HepG2 (cell line): ENCODE results near the gene PLEKHH1. TPM values are rescaled to one million over a fixed set of nuclear protein-coding genes. Genes with fewer than 3 reads are reported as not detected.

Experiments
- ATAC-seq: fragments of 200-7000 bp; cut with Tn5 transposase; 3 replicates; pipeline ENCODE4 v1.9.1; 2020; ENCODE audit warnings: mild to moderate bottlenecking, moderate library complexity
- BruUV-seq: library from RNA; stranded (reverse); fragments of 400-500 nt; replicated peaks from 2 replicates; lab custom pipeline; 2021; lab: Mats Ljungman, UMichigan
- CTCF ChIA-PET: fragments of 300-600 bp; formaldehyde crosslinking; extraction: SDS; loops from one replicate; lab custom pipeline; 2021; ENCODE audit warnings: low total read pairs, inconsistent platforms, low intra/inter-chr PET ratio; lab: Yijun Ruan, JAX
- POLR2A ChIA-PET: fragments of 350-600 bp; sonication (Branson Sonifier 250); formaldehyde crosslinking; loops from one replicate; lab custom pipeline; 2020; ENCODE audit warnings: antibody characterized with exemption, inconsistent platforms; lab: Yijun Ruan, JAX
- DNase-seq: peaks from one replicate; pipeline ENCODE4 v3.0.0-alpha.2; 2015; ENCODE audit warnings: low spot score
- FAIRE-seq: peaks from 3 replicates; lab custom pipeline; 2011; peaks lifted over from hg19 to GRCh38; lab: Jason Lieb, UNC
- H2AFZ ChIP-seq: one replicate; pipeline ENCODE4 v1.6.1; 2011; ENCODE audit warnings: low read length, inconsistent platforms
- H3K27ac ChIP-seq: fragments of 300-600 bp; 3 replicates; pipeline ENCODE4 v1.8.0; 2011; ENCODE audit warnings: mixed run types, mild to moderate bottlenecking, mixed read lengths, low read length, inconsistent platforms; ENCODE audit not compliant: insufficient read depth; ENCODE audit errors: extremely low read length
- H3K27me3 ChIP-seq, 2 experiments: fragments of 200-600 bp in 1 of 2; 2 replicates in 1 of 2; 3 replicates in 1 of 2; pipeline versions ENCODE4 v1.6.0 to v1.8.0; 2011; ENCODE audit warnings: low read length in 2 of 2, mild to moderate bottlenecking in 2 of 2, moderate library complexity in 2 of 2, inconsistent platforms in 1 of 2; ENCODE audit not compliant: insufficient read depth in 2 of 2, control insufficient read depth in 1 of 2
- H3K36me3 ChIP-seq, 2 experiments: fragments of 200-600 bp in 1 of 2; replicated peaks in 1 of 2; 2 replicates in 1 of 2; 3 replicates in 1 of 2; pipeline versions ENCODE4 v1.5.1 to v1.8.0; 2011; ENCODE audit warnings: low read length in 2 of 2, inconsistent platforms in 1 of 2; ENCODE audit not compliant: insufficient read depth in 2 of 2, control insufficient read depth in 1 of 2
- H3K4me1 ChIP-seq: 2 replicates; pipeline ENCODE4 v1.5.1; 2012; ENCODE audit warnings: low read length, inconsistent platforms; ENCODE audit not compliant: insufficient read depth
- H3K4me2 ChIP-seq: 2 replicates; pipeline ENCODE4 v1.6.0; 2011; ENCODE audit warnings: low read depth, low read length, inconsistent platforms
- H3K4me3 ChIP-seq, 3 experiments: fragments of 200-600 bp in 1 of 3; sonication (generic), shearing (Covaris generic) in 1 of 3; replicated peaks in 1 of 3; 2 replicates each; pipeline ENCODE4 v1.5.1; 2011 to 2016; ENCODE audit warnings: low read length in 3 of 3, inconsistent platforms in 2 of 3, low read depth in 2 of 3, mild to moderate bottlenecking in 2 of 3, control low read depth in 1 of 3, mixed read lengths in 1 of 3; ENCODE audit not compliant: insufficient read depth in 1 of 3
- H3K79me2 ChIP-seq: one replicate; pipeline ENCODE4 v1.6.1; 2011; ENCODE audit warnings: low read length, inconsistent platforms; ENCODE audit not compliant: insufficient read depth
- H3K9ac ChIP-seq: 2 replicates; pipeline ENCODE4 v1.6.0; 2011; ENCODE audit warnings: mild to moderate bottlenecking, low read depth, low read length, inconsistent platforms; ENCODE audit not compliant: insufficient read depth
- H3K9me3 ChIP-seq: 2 replicates; pipeline ENCODE4 v1.5.1; 2012; ENCODE audit warnings: mild to moderate bottlenecking, low read length
- H4K20me1 ChIP-seq: 2 replicates; pipeline ENCODE4 v1.6.0; 2011; ENCODE audit warnings: inconsistent platforms, mild to moderate bottlenecking, low read length, moderate library complexity; ENCODE audit not compliant: insufficient read depth
- FUBP1 ChIP-seq: sonication (generic); formaldehyde crosslinking; IDR thresholded peaks from 2 replicates; pipeline ENCODE4 v1.5.1; 2020; ENCODE audit warnings: missing genetic modification reagents, mild to moderate bottlenecking, borderline replicate concordance
- HDAC1 ChIP-seq: sonication (generic); formaldehyde crosslinking; IDR thresholded peaks from 2 replicates; pipeline ENCODE4 v1.5.1; 2020; ENCODE audit warnings: mild to moderate bottlenecking, missing genetic modification reagents
- MAFF ChIP-seq: IDR thresholded peaks from 2 replicates; pipeline ENCODE4 v1.6.1; 2011; ENCODE audit warnings: low read depth, low read length, improper control_type of control experiment
- MAFK ChIP-seq, 2 experiments: IDR thresholded peaks in 1 of 2; conservative IDR thresholded peaks in 1 of 2; 2 replicates each; pipeline ENCODE4 v1.6.1; 2011; ENCODE audit warnings: improper control_type of control experiment in 2 of 2, low read length in 2 of 2
- MTERF4 ChIP-seq: sonication (generic); formaldehyde crosslinking; IDR thresholded peaks from 2 replicates; pipeline ENCODE4 v1.8.0; 2023; ENCODE audit warnings: mild to moderate bottlenecking, missing genetic modification reagents
- PCBP1 ChIP-seq: fragments of 200-400 bp; formaldehyde crosslinking; IDR thresholded peaks from 2 replicates; pipeline ENCODE4 v1.6.1; 2017; ENCODE audit warnings: mild to moderate bottlenecking, low read depth, low read length, borderline replicate concordance
- POLR2AphosphoS2 ChIP-seq: IDR thresholded peaks from 2 replicates; pipeline ENCODE4 v1.6.1; 2011; ENCODE audit warnings: low read depth, low read length, improper control_type of control experiment
- PRPF4 ChIP-seq: fragments of 200-400 bp; formaldehyde crosslinking; IDR thresholded peaks from 2 replicates; pipeline ENCODE4 v1.6.1; 2016; ENCODE audit warnings: low read length, low read depth; ENCODE audit not compliant: poor library complexity, severe bottlenecking
- RCOR2 ChIP-seq: IDR thresholded peaks from 2 replicates; pipeline ENCODE4 v1.6.1; 2016; ENCODE audit warnings: missing biosample characterization, missing genetic modification reagents
- RXRB ChIP-seq: IDR thresholded peaks from 2 replicates; pipeline ENCODE4 v1.6.1; 2016; ENCODE audit warnings: borderline replicate concordance, missing genetic modification reagents, missing compliant biosample characterization
- SRSF9 ChIP-seq: fragments of 200-400 bp; formaldehyde crosslinking; IDR thresholded peaks from 2 replicates; pipeline ENCODE4 v1.6.1; 2018; ENCODE audit warnings: borderline replicate concordance, mild to moderate bottlenecking, low read depth, low read length; ENCODE audit not compliant: insufficient read depth, poor library complexity, severe bottlenecking
- TRAFD1 ChIP-seq: sonication (generic); formaldehyde crosslinking; IDR thresholded peaks from 2 replicates; pipeline ENCODE4 v1.5.1; 2020; ENCODE audit warnings: missing genetic modification reagents, mild to moderate bottlenecking, borderline replicate concordance
- ZFP37 ChIP-seq: sonication (generic); formaldehyde crosslinking; IDR thresholded peaks from 2 replicates; pipeline ENCODE4 v1.4.0; 2020; ENCODE audit warnings: missing genetic modification reagents, borderline replicate concordance
- ZNF543 ChIP-seq: sonication (generic); formaldehyde crosslinking; IDR thresholded peaks from 2 replicates; pipeline ENCODE4 v1.4.0; 2020; ENCODE audit warnings: mild to moderate bottlenecking, missing genetic modification reagents
- WGBS: methylation state at CpG from one replicate; pipeline ENCODE4 v1.1.6; 2017; ENCODE audit warnings: low lambda C conversion rate; 5-methylcytosine and 5-hydroxymethylcytosine counted together
- in situ Hi-C: cut with HindIII; loops from 2 replicates; pipeline ENCODE4 v1.10.0; 2017; ENCODE audit warnings: low pct_unique_long_range_greater_than_20kb; ENCODE audit not compliant: extremely low pct_ligation_motif_present
- intact Hi-C: fragments of 100-400 bp; cut with micrococcal nuclease; formaldehyde crosslinking; loops from one replicate; pipeline ENCODE4 v1.10.0; 2022; ENCODE audit not compliant: unreplicated experiment
- polyA plus RNA-seq, 8 experiments: library from polyadenylated mRNA; depleted of rRNA in 3 of 8; stranded (reverse) in 7 of 8; unstranded in 1 of 8; fragments of >200 nt; fragmentation: Illumina TruSeq in 4 of 8; extraction: Trizol in 4 of 8; gene quantifications; 2 replicates each; pipeline versions ENCODE4 v1.2.1 to v1.2.3, GENCODE V29; 2011 to 2016; ENCODE audit warnings: low read depth in 4 of 8, missing spikeins in 1 of 8, mixed read lengths in 1 of 8; ENCODE audit not compliant: insufficient read depth in 1 of 8
- total RNA-seq, 5 experiments: library from RNA; depleted of rRNA; stranded (reverse); fragments of >200 nt; fragmentation: Illumina TruSeq; extraction: Trizol; gene quantifications; 2 replicates each; pipeline ENCODE4 v1.2.3, GENCODE V29; 2016; ENCODE audit warnings: low read depth in 1 of 5

The PLEKHH1 gene
- total and polyA plus RNA-seq, 2 of the 13 experiments (the other 11 are each of a cell fraction or from before 2014, with no cell fraction given), result 8.6 to 15.8 TPM

GRCh38 chr14:67525389-67525788, 7.7 kb upstream of the PLEKHH1 start:
- FAIRE-seq (no peak), DNase-seq (no peak), ATAC-seq (no peak)
- POLR2A ChIA-PET, result no interaction called here
- peaks cover 0 to 7% of the 10 kb centered on the region in 2 experiments; a peak in 2 of 5 replicates for H3K27me3 ChIP-seq
- H2AFZ ChIP-seq, result no peak overlapping the region
- in situ Hi-C loops (loop anchor here (5.0 kb wide), 1 partner anchor 42 kb away; no protein-coding TSS in a partner anchor), intact Hi-C loops (loop anchor here (5.0 to 10.0 kb wide), 3 partner anchors 98 to 179 kb away; partner anchors contain the start of gene RDH12)
- no peaks in the 10 kb centered on the region for H4K20me1 ChIP-seq
- CTCF ChIA-PET, result interaction anchor here (2.8 kb wide), 1 partner anchor 46 kb away, joined by 25 read pairs; no protein-coding TSS in a partner anchor
- H3K27ac ChIP-seq, result no peak overlapping the region
- H3K4me1 ChIP-seq, result peaks cover 38% of the 10 kb centered on the region
- H3K9me3 ChIP-seq, result no peaks in the 10 kb centered on the region
- H3K9ac ChIP-seq, result no peak overlapping the region
- H3K36me3 ChIP-seq, result no peaks in the 10 kb centered on the region
- H3K4me2 ChIP-seq, result no peak overlapping the region
- no TSS peak for BruUV-seq
- H3K79me2 ChIP-seq, result no peaks in the 10 kb centered on the region
- 62% methylated on average over 4 of the region's 4 CpGs for WGBS
- H3K4me3 ChIP-seq, result no peak overlapping the region
- TF ChIP-seq TRAFD1 (CRISPR knock-in tag) (no peak), PRPF4 (no peak), FUBP1 (CRISPR knock-in tag) (no peak), ZNF543 (CRISPR knock-in tag) (no peak), SRSF9 (no peak), HDAC1 (CRISPR knock-in tag) (no peak), RCOR2 (CRISPR knock-in tag) (no peak), MAFK (conservative IDR thresholded peaks at IDR 0.05 in 1 of 2, IDR thresholded peaks at IDR 0.05 in 1 of 2; ENCODE audit: low read length in 2 of 2) (peak; percentile 47 to 83; a peak in 3 of 4 replicates), RXRB (CRISPR knock-in tag) (no peak), MTERF4 (CRISPR knock-in tag) (no peak), PCBP1 (no peak), POLR2AphosphoS2 (no peak), ZFP37 (no peak), MAFF (peak; percentile 56)
